GM19452 (cell line): ENCODE measurements around the gene TMEM176A.
"Not testable (repeated sequence)": the region's sequence is repeated elsewhere in the genome, so short reads cannot be mapped to it uniquely, and the experiment has no call there.

Experiments used
- ATAC-seq: cut with Tn5 transposase; IDR thresholded peaks from one replicate; pipeline ENCODE4 v1.9.1; 2021; ENCODE audit not compliant: unreplicated experiment

The TMEM176A gene

GRCh38 chr7:150807616-150808438 lies 7.3 kb downstream of the TMEM176A start:
- ATAC-seq = not testable (repeated sequence)

- no peak for ATAC-seq
Measured at GRCh38 chr7:150814328-150815001, 13.9 kb downstream of the TMEM176A start.

- ATAC-seq = no peak
Measured at GRCh38 chr7:150818971-150819370, 18.4 kb downstream of the TMEM176A start.

GRCh38 chr7:150820148-150820547 lies 19.6 kb downstream of the TMEM176A start:
- ATAC-seq = no peak

- ATAC-seq = no peak
Measured at GRCh38 chr7:150820578-150821198, 20.1 kb downstream of the TMEM176A start.

- ATAC-seq = no peak
Measured at GRCh38 chr7:150823043-150823442, 22.5 kb downstream of the TMEM176A start.

- ATAC-seq = no peak
Measured at GRCh38 chr7:150823484-150824126, 23.0 kb downstream of the TMEM176A start.

- ATAC-seq = no peak
Measured at GRCh38 chr7:150824379-150825177, 24.0 kb downstream of the TMEM176A start.

- ATAC-seq = no peak
Measured at GRCh38 chr7:150826061-150826849, 25.7 kb downstream of the TMEM176A start.

GRCh38 chr7:150828384-150828783 lies 27.8 kb downstream of the TMEM176A start:
- no peak for ATAC-seq

- ATAC-seq = no peak
Measured at GRCh38 chr7:150829426-150829825, 28.9 kb downstream of the TMEM176A start.

GRCh38 chr7:150830937-150831336 lies 30.4 kb downstream of the TMEM176A start:
- no peak for ATAC-seq

- ATAC-seq = no peak
Measured at GRCh38 chr7:150831851-150832250, 31.3 kb downstream of the TMEM176A start.

- ATAC-seq = no peak
Measured at GRCh38 chr7:150835019-150835418, 34.5 kb downstream of the TMEM176A start.

GRCh38 chr7:150835702-150836280 lies 35.2 kb downstream of the TMEM176A start:
- no peak for ATAC-seq

GRCh38 chr7:150838965-150839650 lies 38.5 kb downstream of the TMEM176A start:
- ATAC-seq = no peak

GRCh38 chr7:150842018-150842417 lies 41.4 kb downstream of the TMEM176A start:
- no peak for ATAC-seq

- ATAC-seq = no peak
Measured at GRCh38 chr7:150842716-150843115, 42.1 kb downstream of the TMEM176A start.

- ATAC-seq = no peak
Measured at GRCh38 chr7:150845421-150845861, 44.9 kb downstream of the TMEM176A start.
